Measurements from ENCODE around the gene SH3BP4.
"Not testable (repeated sequence)": the region's sequence is repeated elsewhere in the genome, so short reads cannot be mapped to it uniquely, and the experiment has no call there.

Gene SH3BP4

GRCh38 chr2:235020141-235020540 is 68.3 kb downstream of the SH3BP4 start:
- not testable (repeated sequence) for DNase-seq (ENCODE audit: low read depth)

GRCh38 chr2:235021752-235022151 is 69.9 kb downstream of the SH3BP4 start:
- no peak for DNase-seq (ENCODE audit: low read depth)

- DNase-seq (ENCODE audit: low read depth) = no peak
Measured at GRCh38 chr2:235024191-235024860, 72.5 kb downstream of the SH3BP4 start.

GRCh38 chr2:235024931-235025773 is 73.3 kb downstream of the SH3BP4 start:
- no peak for DNase-seq (ENCODE audit: low read depth)

GRCh38 chr2:235025800-235026536 is 74.2 kb downstream of the SH3BP4 start:
- DNase-seq (ENCODE audit: low read depth) = no peak

GRCh38 chr2:235026649-235027557 is 75.1 kb downstream of the SH3BP4 start:
- no peak for DNase-seq (ENCODE audit: low read depth)

GRCh38 chr2:235027558-235028214 is 75.9 kb downstream of the SH3BP4 start:
- no peak for DNase-seq (ENCODE audit: low read depth)

- no peak for DNase-seq (ENCODE audit: low read depth)
Measured at GRCh38 chr2:235028646-235029045, 76.8 kb downstream of the SH3BP4 start.

GRCh38 chr2:235029054-235029453 is 77.2 kb downstream of the SH3BP4 start:
- DNase-seq (ENCODE audit: low read depth) = no peak

- DNase-seq (ENCODE audit: low read depth) = no peak
Measured at GRCh38 chr2:235030126-235030525, 78.3 kb downstream of the SH3BP4 start.

GRCh38 chr2:235030936-235031335 is 79.1 kb downstream of the SH3BP4 start:
- no peak for DNase-seq (ENCODE audit: low read depth)

- no peak for DNase-seq (ENCODE audit: low read depth)
Measured at GRCh38 chr2:235031686-235032373, 80.0 kb downstream of the SH3BP4 start.

- no peak for DNase-seq (ENCODE audit: low read depth)
Measured at GRCh38 chr2:235032466-235032865, 80.6 kb downstream of the SH3BP4 start.

GRCh38 chr2:235032949-235033348 is 81.1 kb downstream of the SH3BP4 start:
- no peak for DNase-seq (ENCODE audit: low read depth)

GRCh38 chr2:235034265-235035118 is 82.7 kb downstream of the SH3BP4 start:
- DNase-seq (ENCODE audit: low read depth) = no peak

GRCh38 chr2:235037604-235038166 is 85.9 kb downstream of the SH3BP4 start:
- no peak for DNase-seq (ENCODE audit: low read depth)

- no peak for DNase-seq (ENCODE audit: low read depth)
Measured at GRCh38 chr2:235041221-235041917, 89.6 kb downstream of the SH3BP4 start.

GRCh38 chr2:235041918-235042575 is 90.2 kb downstream of the SH3BP4 start:
- DNase-seq (ENCODE audit: low read depth) = no peak

All from activated T-cell treated with anti-CD3 and anti-CD28 coated beads for 24 hours (primary cell).